PFSK-1 (cell line): Measurements from ENCODE around the gene PPP2R2C.

Experiments used
- FOXP2 ChIP-seq: optimal IDR thresholded peaks from 2 replicates; pipeline ENCODE3; 2011; ENCODE audit warnings: borderline replicate concordance, control low read depth, inconsistent platforms; ENCODE audit not compliant: insufficient read depth; ENCODE audit errors: extremely low read length, extremely low read depth
- POLR2AphosphoS5 ChIP-seq: IDR thresholded peaks from 2 replicates; pipeline ENCODE4 v1.6.1; 2012; ENCODE audit warnings: low read depth, mild to moderate bottlenecking, control low read depth, low read length, moderate library complexity
- SIN3A ChIP-seq: IDR thresholded peaks from 2 replicates; pipeline ENCODE4 v1.6.1; 2012; ENCODE audit warnings: mild to moderate bottlenecking, low read length, moderate library complexity, borderline replicate concordance; ENCODE audit not compliant: insufficient read depth
- TAF1 ChIP-seq: IDR thresholded peaks from 2 replicates; pipeline ENCODE4 v1.6.1; 2012; ENCODE audit warnings: low read length, control low read depth, borderline replicate concordance; ENCODE audit not compliant: insufficient read depth
- TF ChIP-seq, protein P1 (sequence below), 2 experiments: IDR thresholded peaks; 2 replicates each; pipeline versions ENCODE4 v1.6.1 to v1.8.0; 2011 to 2012; ENCODE audit warnings: low read depth in 2 of 2, low read length in 2 of 2, control low read depth in 1 of 2, inconsistent platforms in 1 of 2, mild to moderate bottlenecking in 1 of 2, moderate library complexity in 1 of 2; ENCODE audit not compliant: insufficient read depth in 1 of 2

Gene PPP2R2C

DNA sequence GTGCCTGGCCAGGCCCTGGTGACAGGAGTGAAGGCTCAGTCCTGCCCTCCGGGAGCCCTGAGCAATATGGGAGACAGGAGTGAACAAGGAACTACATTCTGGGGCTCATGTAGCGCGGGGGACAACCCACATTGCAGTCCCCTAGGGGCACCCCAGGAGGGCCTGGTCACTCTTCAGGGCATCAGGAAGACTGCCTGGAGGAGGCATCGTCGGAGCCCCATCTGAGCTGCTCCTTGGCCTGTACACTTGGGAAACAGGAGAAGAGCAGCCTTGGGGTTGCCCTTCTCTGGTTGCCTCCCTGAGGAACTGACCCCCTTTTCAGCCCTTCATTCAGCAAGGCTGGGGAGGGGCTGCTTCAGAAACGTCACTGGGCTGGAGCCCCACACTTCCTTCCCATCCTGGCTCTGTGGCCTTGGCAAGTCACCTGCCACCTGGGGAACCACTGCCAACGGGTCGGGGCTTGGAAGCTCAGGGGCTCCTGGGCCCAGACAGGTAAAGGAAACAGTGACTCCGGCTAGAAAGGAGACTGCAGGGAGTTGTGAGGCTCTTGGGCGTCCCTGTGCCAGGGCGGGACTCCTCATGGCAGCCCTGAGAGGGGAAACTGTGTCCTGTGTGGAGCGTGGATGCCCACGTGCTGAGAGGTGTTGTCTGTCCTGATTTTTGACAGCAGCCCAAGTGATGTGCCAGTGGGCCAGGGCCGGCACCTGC, 192.7 kb downstream of the PPP2R2C start:
- TF ChIP-seq, protein P1, sequence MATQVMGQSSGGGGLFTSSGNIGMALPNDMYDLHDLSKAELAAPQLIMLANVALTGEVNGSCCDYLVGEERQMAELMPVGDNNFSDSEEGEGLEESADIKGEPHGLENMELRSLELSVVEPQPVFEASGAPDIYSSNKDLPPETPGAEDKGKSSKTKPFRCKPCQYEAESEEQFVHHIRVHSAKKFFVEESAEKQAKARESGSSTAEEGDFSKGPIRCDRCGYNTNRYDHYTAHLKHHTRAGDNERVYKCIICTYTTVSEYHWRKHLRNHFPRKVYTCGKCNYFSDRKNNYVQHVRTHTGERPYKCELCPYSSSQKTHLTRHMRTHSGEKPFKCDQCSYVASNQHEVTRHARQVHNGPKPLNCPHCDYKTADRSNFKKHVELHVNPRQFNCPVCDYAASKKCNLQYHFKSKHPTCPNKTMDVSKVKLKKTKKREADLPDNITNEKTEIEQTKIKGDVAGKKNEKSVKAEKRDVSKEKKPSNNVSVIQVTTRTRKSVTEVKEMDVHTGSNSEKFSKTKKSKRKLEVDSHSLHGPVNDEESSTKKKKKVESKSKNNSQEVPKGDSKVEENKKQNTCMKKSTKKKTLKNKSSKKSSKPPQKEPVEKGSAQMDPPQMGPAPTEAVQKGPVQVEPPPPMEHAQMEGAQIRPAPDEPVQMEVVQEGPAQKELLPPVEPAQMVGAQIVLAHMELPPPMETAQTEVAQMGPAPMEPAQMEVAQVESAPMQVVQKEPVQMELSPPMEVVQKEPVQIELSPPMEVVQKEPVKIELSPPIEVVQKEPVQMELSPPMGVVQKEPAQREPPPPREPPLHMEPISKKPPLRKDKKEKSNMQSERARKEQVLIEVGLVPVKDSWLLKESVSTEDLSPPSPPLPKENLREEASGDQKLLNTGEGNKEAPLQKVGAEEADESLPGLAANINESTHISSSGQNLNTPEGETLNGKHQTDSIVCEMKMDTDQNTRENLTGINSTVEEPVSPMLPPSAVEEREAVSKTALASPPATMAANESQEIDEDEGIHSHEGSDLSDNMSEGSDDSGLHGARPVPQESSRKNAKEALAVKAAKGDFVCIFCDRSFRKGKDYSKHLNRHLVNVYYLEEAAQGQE (IDR thresholded peaks at IDR 0.05; ENCODE audit: insufficient read depth in 1 of 2, low read depth in 2 of 2, low read length in 2 of 2): no peak
- TF ChIP-seq SIN3A: no peak
- TF ChIP-seq POLR2AphosphoS5: no peak
- no peak for TF ChIP-seq FOXP2
- TF ChIP-seq TAF1: no peak

GRCh38 chr4:6278801-6279197, 193.6 kb downstream of the PPP2R2C start:
- TF ChIP-seq TAF1 (no peak), FOXP2 (no peak), SIN3A (no peak), POLR2AphosphoS5 (no peak)
- TF ChIP-seq, protein P1 (IDR thresholded peaks at IDR 0.05; ENCODE audit: insufficient read depth in 1 of 2, low read depth in 2 of 2, low read length in 2 of 2): no peak

GRCh38 chr4:6277935-6278800, 194.2 kb downstream of the PPP2R2C start:
- TF ChIP-seq FOXP2 (no peak), TAF1 (no peak), POLR2AphosphoS5 (no peak), SIN3A (no peak)
- TF ChIP-seq, protein P1 (IDR thresholded peaks at IDR 0.05; ENCODE audit: insufficient read depth in 1 of 2, low read depth in 2 of 2, low read length in 2 of 2): no peak

GRCh38 chr4:6277139-6277802, 195.1 kb downstream of the PPP2R2C start:
- TF ChIP-seq, protein P1 (IDR thresholded peaks at IDR 0.05; ENCODE audit: insufficient read depth in 1 of 2, low read depth in 2 of 2, low read length in 2 of 2): no peak
- TF ChIP-seq FOXP2 (no peak), TAF1 (no peak), SIN3A (no peak), POLR2AphosphoS5 (no peak)
